NCI-H2171 treated with DMSO at 0.1 percent for 48 hours (cell line): ENCODE measurements around the gene QARS1.

Experiments
- DNase-seq: peaks from one replicate; lab custom pipeline; 2025; lab: John Stamatoyannopoulos, UW

QARS1 gene

GRCh38 chr3:49104427-49105291 is at the start of gene QARS1:
TSS of gene QARS1 (minus strand) at chr3:49104757. CDS start at chr3:49104733, 24 bp downstream.
- DNase-seq, result peak; percentile 68

GRCh38 chr3:49153349-49153912 is 48.9 kb upstream of the QARS1 start:
- no peak for DNase-seq

- no peak for DNase-seq
Observed at GRCh38 chr3:49151610-49152009, 47.1 kb upstream of the QARS1 start.

- DNase-seq, result no peak
Observed at GRCh38 chr3:49148159-49148558, 43.6 kb upstream of the QARS1 start.

- DNase-seq, result no peak
Observed at GRCh38 chr3:49140080-49140479, 35.5 kb upstream of the QARS1 start.

GRCh38 chr3:49135499-49135898 is 30.9 kb upstream of the QARS1 start:
- DNase-seq, result no peak

GRCh38 chr3:49134471-49135265 is 30.1 kb upstream of the QARS1 start:
- no peak for DNase-seq

GRCh38 chr3:49133226-49133951 is 28.8 kb upstream of the QARS1 start:
- DNase-seq, result peak; percentile 48

GRCh38 chr3:49132437-49133225 is 28.1 kb upstream of the QARS1 start, which contains the start of gene LAMB2:
TSS of gene LAMB2 (minus strand) at chr3:49133050. CDS start at chr3:49132867, 183 bp downstream.
- no peak for DNase-seq

- DNase-seq, result no peak
Observed at GRCh38 chr3:49132073-49132436, 27.5 kb upstream of the QARS1 start.

- DNase-seq, result no peak
Observed at GRCh38 chr3:49131576-49131975, 27.0 kb upstream of the QARS1 start.

GRCh38 chr3:49131040-49131439 is 26.5 kb upstream of the QARS1 start:
- no peak for DNase-seq

GRCh38 chr3:49124991-49125670 is 20.6 kb upstream of the QARS1 start:
- no peak for DNase-seq

- no peak for DNase-seq
Observed at GRCh38 chr3:49124203-49124602, 19.6 kb upstream of the QARS1 start.

GRCh38 chr3:49123687-49124086 is 19.1 kb upstream of the QARS1 start:
- DNase-seq, result no peak

- DNase-seq, result no peak
Observed at GRCh38 chr3:49122886-49123545, 18.5 kb upstream of the QARS1 start.

GRCh38 chr3:49122451-49122850 is 17.9 kb upstream of the QARS1 start:
- no peak for DNase-seq

GRCh38 chr3:49122022-49122421 is 17.5 kb upstream of the QARS1 start:
- DNase-seq, result no peak

GRCh38 chr3:49121132-49121736 is 16.7 kb upstream of the QARS1 start:
- DNase-seq, result no peak
